ENCODE results near the gene SFT2D2.

GRCh38 chr1:168179438-168180147, 46.2 kb upstream of the SFT2D2 start:
- TF ChIP-seq EZH2 (optimal IDR thresholded peaks at IDR 0.05; ENCODE audit: low read depth, low read length) (no peak), CTCF (IDR thresholded peaks at IDR 0.05; ENCODE audit: low read length) (no peak), EZH2phosphoT487 (IDR thresholded peaks at IDR 0.05; ENCODE audit: low read length) (no peak)
